Endothelial cell of umbilical vein (primary cell): Measurements from ENCODE around the gene INTS1. TPM values are rescaled to one million over a fixed set of nuclear protein-coding genes. Genes with fewer than 3 reads are reported as not detected.

Source experiments
- BruUV-seq: library from RNA; stranded (reverse); fragments of 400-500 nt; replicated peaks from 2 replicates; lab custom pipeline; 2021; lab: Mats Ljungman, UMichigan
- CTCF ChIA-PET: fragments of 300-600, 350-600 bp; sonication (Branson Sonifier 250); formaldehyde crosslinking; loops from one replicate; lab custom pipeline; 2021; ENCODE audit warnings: antibody characterized with exemption, inconsistent platforms; lab: Charles Lee
- POLR2A ChIA-PET: fragments of 300-600, 350-600 bp; sonication (Branson Sonifier 250); formaldehyde crosslinking; loops from one replicate; lab custom pipeline; 2021; ENCODE audit warnings: antibody characterized with exemption, inconsistent platforms; lab: Charles Lee
- DNase-seq: peaks from one replicate; pipeline ENCODE4 v3.0.0-alpha.2; 2011; ENCODE audit warnings: low read depth, low spot score
- FAIRE-seq: peaks from 2 replicates; lab custom pipeline; 2011; peaks lifted over from hg19 to GRCh38; lab: Jason Lieb, UNC
- H2AFZ ChIP-seq: 2 replicates; pipeline ENCODE4 v1.6.0; 2012; ENCODE audit warnings: low read depth, low read length, control low read depth, inconsistent platforms
- H3K27ac ChIP-seq: 2 replicates; pipeline ENCODE4 v1.5.1; 2011; ENCODE audit warnings: low read depth, mild to moderate bottlenecking, control low read depth, low read length, moderate library complexity; ENCODE audit not compliant: insufficient read depth
- H3K27me3 ChIP-seq, 2 experiments: 2 replicates each; pipeline versions ENCODE4 v1.6.0 to v1.6.1; 2011; ENCODE audit warnings: low read length in 2 of 2, mixed read lengths in 1 of 2; ENCODE audit not compliant: control insufficient read depth in 2 of 2, insufficient read depth in 2 of 2
- H3K36me3 ChIP-seq, 2 experiments: 2 replicates in 1 of 2; 3 replicates in 1 of 2; pipeline ENCODE4 v1.5.1; 2011; ENCODE audit warnings: low read length in 2 of 2, mild to moderate bottlenecking in 1 of 2, moderate library complexity in 1 of 2; ENCODE audit not compliant: control insufficient read depth in 2 of 2, insufficient read depth in 2 of 2; ENCODE audit errors: extremely low read depth in 1 of 2
- H3K4me1 ChIP-seq: 3 replicates; pipeline ENCODE4 v1.5.1; 2011; ENCODE audit warnings: mild to moderate bottlenecking, low read length; ENCODE audit not compliant: control insufficient read depth, insufficient read depth; ENCODE audit errors: extremely low read depth
- H3K4me2 ChIP-seq: 2 replicates; pipeline ENCODE4 v1.6.1; 2011; ENCODE audit warnings: low read length, control low read depth, mixed read lengths; ENCODE audit not compliant: insufficient read depth
- H3K4me3 ChIP-seq, 3 experiments: fragments of 200-600 bp in 1 of 3; sonication (generic), shearing (Covaris generic) in 1 of 3; replicated peaks in 1 of 3; 2 replicates each; pipeline ENCODE4 v1.5.1; 2011 to 2016; ENCODE audit warnings: control low read depth in 3 of 3, low read length in 3 of 3, mild to moderate bottlenecking in 2 of 3, inconsistent platforms in 1 of 3, low read depth in 1 of 3, moderate library complexity in 1 of 3; ENCODE audit not compliant: insufficient read depth in 1 of 3
- H3K79me2 ChIP-seq: 2 replicates; pipeline ENCODE4 v1.6.0; 2012; ENCODE audit warnings: low read length, inconsistent platforms; ENCODE audit not compliant: control insufficient read depth, insufficient read depth
- H3K9ac ChIP-seq: replicated peaks from 2 replicates; pipeline ENCODE3; 2011; ENCODE audit warnings: low read length, control low read depth; ENCODE audit not compliant: insufficient read depth; ENCODE audit errors: extremely low read depth
- H3K9me1 ChIP-seq: replicated peaks from 3 replicates; pipeline ENCODE4 v1.6.0; 2011; ENCODE audit warnings: mild to moderate bottlenecking, low read length; ENCODE audit not compliant: control insufficient read depth, insufficient read depth; ENCODE audit errors: extremely low read depth
- H3K9me3 ChIP-seq: replicated peaks from 2 replicates; pipeline ENCODE4 v1.5.1; 2012; ENCODE audit warnings: low read length, inconsistent platforms; ENCODE audit not compliant: control insufficient read depth, insufficient read depth
- H4K20me1 ChIP-seq: replicated peaks from 2 replicates; pipeline ENCODE3; 2011; ENCODE audit warnings: mild to moderate bottlenecking, low read length; ENCODE audit not compliant: control insufficient read depth, insufficient read depth; ENCODE audit errors: extremely low read depth
- CTCF ChIP-seq, 2 donors: IDR thresholded peaks; 1 replicate in 1 of 2; 2 replicates in 1 of 2; pipeline ENCODE4 v1.5.1; 2011; ENCODE audit warnings: low read length in 2 of 2, mild to moderate bottlenecking in 2 of 2, moderate library complexity in 2 of 2, control low read depth in 1 of 2, inconsistent platforms in 1 of 2, low read depth in 1 of 2; ENCODE audit not compliant: insufficient read depth in 1 of 2; ENCODE audit errors: extremely low read depth in 1 of 2
- EZH2 ChIP-seq: IDR thresholded peaks from 2 replicates; pipeline ENCODE4 v1.6.1; 2012; ENCODE audit warnings: borderline replicate concordance, low read depth, mild to moderate bottlenecking, moderate library complexity, low read length, inconsistent platforms; ENCODE audit not compliant: severe bottlenecking
- FOS ChIP-seq: IDR thresholded peaks from 2 replicates; pipeline ENCODE4 v1.6.1; 2011; ENCODE audit warnings: mild to moderate bottlenecking, low read length, moderate library complexity, borderline replicate concordance; ENCODE audit not compliant: insufficient read depth
- GATA2 ChIP-seq: IDR thresholded peaks from 2 replicates; pipeline ENCODE4 v1.7.0; 2011; ENCODE audit warnings: low read depth, mild to moderate bottlenecking, moderate library complexity, mixed read lengths, low read length; ENCODE audit not compliant: insufficient read length, insufficient read depth
- JUN ChIP-seq: IDR thresholded peaks from 2 replicates; pipeline ENCODE4 v1.6.1; 2011; ENCODE audit warnings: borderline replicate concordance, low read depth; ENCODE audit not compliant: insufficient read length, insufficient read depth
- MAX ChIP-seq: IDR thresholded peaks from 2 replicates; pipeline ENCODE4 v1.6.1; 2011; ENCODE audit not compliant: insufficient read depth, insufficient read length
- MYC ChIP-seq: IDR thresholded peaks from one replicate; pipeline ENCODE4 v1.6.1; 2011; ENCODE audit warnings: mild to moderate bottlenecking, low read depth, low read length
- POLR2A ChIP-seq: IDR thresholded peaks from 2 replicates; pipeline ENCODE4 v1.6.1; 2012; ENCODE audit warnings: low read depth, mild to moderate bottlenecking, control low read depth, low read length
- POLR2AphosphoS5 ChIP-seq: IDR thresholded peaks from 2 replicates; pipeline ENCODE4 v1.6.1; 2012; ENCODE audit warnings: low read depth, mild to moderate bottlenecking, control low read depth, low read length, moderate library complexity; ENCODE audit not compliant: insufficient read depth
- dilution Hi-C: fragments of 300-500 bp; cut with MboI; formaldehyde crosslinking; loops from one replicate; pipeline ENCODE4 v1.15.0; 2019; ENCODE audit warnings: low sequenced_read_pairs; ENCODE audit not compliant: extremely low pct_ligation_motif_present
- intact Hi-C: fragments of 100-400 bp; cut with micrococcal nuclease; formaldehyde crosslinking; loops from one replicate; pipeline ENCODE4 v1.10.0; 2022
- polyA plus RNA-seq, 4 experiments: library from polyadenylated mRNA; depleted of rRNA in 3 of 4; stranded (reverse) in 3 of 4; unstranded in 1 of 4; fragments of >200 nt; gene quantifications; 2 replicates each; pipeline versions ENCODE4 v1.2.1 to v1.2.3, GENCODE V29; 2011 to 2012; ENCODE audit warnings: missing spikeins in 1 of 4
- total RNA-seq: library from RNA; stranded (reverse); gene quantifications from 2 replicates; pipeline ENCODE4 v1.2.3, GENCODE V29; 2021

INTS1 gene
- total and polyA plus RNA-seq, 2 donors (not counting 3 experiments of a cell fraction or from before 2014, with no cell fraction given) = 57.8 to 116 TPM

- dilution Hi-C loops = no loop called here
- Histone ChIP-seq H4K20me1 (no peaks in the 10 kb centered on the region), H3K9me3 (no peaks in the 10 kb centered on the region), H3K9me1 (no peaks in the 10 kb centered on the region), H3K36me3 (peaks cover 0 to 2% of the 10 kb centered on the region in 2 experiments), H2AFZ (no peak overlapping the region), H3K4me2 (no peak overlapping the region), H3K9ac (no peak overlapping the region), H3K79me2 (no peaks in the 10 kb centered on the region), H3K27me3 (no peaks in the 10 kb centered on the region), H3K27ac (no peak overlapping the region), H3K4me3 (no peak overlapping the region), H3K4me1 (no peaks in the 10 kb centered on the region)
- TF ChIP-seq EZH2 (no peak), POLR2AphosphoS5 (no peak), MYC (no peak), FOS (no peak), GATA2 (no peak), MAX (no peak), CTCF (IDR thresholded peaks at IDR 0.05; ENCODE audit: extremely low read depth in 1 of 2, insufficient read depth in 1 of 2, low read depth in 1 of 2, low read length in 2 of 2) (no peak), POLR2A (no peak), JUN (no peak)
- BruUV-seq = no TSS peak
- FAIRE-seq = no peak
- intact Hi-C loops = no loop called here
- ChIA-PET POLR2A (no interaction called here), CTCF (interaction anchor here (0.5 to 2.8 kb wide), 2 partner anchors 11 to 36 kb away, joined by 3 to 24 read pairs; no protein-coding TSS in a partner anchor)
- DNase-seq = no peak
Measured at GRCh38 chr7:1438208-1438607, 66.0 kb downstream of the INTS1 start.
